HuH-7.5 (cell line): ENCODE measurements around the gene FAT2.

Source experiments
- DNase-seq: peaks from one replicate; pipeline ENCODE4 v3.0.0; 2011; ENCODE audit warnings: low spot score

The FAT2 gene, protein sequence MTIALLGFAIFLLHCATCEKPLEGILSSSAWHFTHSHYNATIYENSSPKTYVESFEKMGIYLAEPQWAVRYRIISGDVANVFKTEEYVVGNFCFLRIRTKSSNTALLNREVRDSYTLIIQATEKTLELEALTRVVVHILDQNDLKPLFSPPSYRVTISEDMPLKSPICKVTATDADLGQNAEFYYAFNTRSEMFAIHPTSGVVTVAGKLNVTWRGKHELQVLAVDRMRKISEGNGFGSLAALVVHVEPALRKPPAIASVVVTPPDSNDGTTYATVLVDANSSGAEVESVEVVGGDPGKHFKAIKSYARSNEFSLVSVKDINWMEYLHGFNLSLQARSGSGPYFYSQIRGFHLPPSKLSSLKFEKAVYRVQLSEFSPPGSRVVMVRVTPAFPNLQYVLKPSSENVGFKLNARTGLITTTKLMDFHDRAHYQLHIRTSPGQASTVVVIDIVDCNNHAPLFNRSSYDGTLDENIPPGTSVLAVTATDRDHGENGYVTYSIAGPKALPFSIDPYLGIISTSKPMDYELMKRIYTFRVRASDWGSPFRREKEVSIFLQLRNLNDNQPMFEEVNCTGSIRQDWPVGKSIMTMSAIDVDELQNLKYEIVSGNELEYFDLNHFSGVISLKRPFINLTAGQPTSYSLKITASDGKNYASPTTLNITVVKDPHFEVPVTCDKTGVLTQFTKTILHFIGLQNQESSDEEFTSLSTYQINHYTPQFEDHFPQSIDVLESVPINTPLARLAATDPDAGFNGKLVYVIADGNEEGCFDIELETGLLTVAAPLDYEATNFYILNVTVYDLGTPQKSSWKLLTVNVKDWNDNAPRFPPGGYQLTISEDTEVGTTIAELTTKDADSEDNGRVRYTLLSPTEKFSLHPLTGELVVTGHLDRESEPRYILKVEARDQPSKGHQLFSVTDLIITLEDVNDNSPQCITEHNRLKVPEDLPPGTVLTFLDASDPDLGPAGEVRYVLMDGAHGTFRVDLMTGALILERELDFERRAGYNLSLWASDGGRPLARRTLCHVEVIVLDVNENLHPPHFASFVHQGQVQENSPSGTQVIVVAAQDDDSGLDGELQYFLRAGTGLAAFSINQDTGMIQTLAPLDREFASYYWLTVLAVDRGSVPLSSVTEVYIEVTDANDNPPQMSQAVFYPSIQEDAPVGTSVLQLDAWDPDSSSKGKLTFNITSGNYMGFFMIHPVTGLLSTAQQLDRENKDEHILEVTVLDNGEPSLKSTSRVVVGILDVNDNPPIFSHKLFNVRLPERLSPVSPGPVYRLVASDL (N-terminal part only)

DNA sequence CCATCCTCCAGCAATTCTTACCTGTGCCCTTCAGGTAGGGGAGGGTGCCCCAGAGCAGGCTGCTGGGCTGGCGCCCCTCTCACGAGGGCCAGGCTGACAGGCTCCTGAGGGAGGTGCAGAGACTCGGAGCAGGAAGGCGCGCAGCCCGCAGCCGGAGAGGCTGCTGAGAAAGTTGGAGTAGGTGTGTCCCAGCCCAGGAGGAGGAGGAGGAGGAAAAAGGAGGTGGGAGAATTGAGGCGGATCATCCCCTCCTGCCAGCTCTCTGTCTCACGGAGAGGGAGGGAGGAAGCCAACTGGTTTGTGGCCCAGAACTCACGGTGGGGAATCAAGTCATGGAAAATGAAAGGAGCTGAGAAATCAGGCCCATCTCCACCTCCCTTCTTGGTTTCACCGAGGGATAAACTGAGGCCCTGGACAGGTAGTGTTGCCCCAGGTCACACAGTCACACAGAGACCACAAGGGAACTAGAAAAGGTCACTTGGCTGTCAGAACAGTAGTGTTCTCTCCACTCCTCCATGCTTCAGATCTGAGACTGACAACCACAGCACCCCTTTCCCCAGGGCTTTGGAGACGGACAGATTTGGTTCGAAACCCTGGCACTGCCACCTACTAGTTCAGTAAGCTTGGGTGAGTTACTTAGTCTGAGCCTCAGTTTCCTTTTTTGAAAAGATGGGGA, at the start of gene FAT2:
FAT2 (minus strand) TSS at position 188 of the 676 bp plus-strand sequence. CDS start 22,400 bp downstream, outside the sequence.
- DNase-seq: no peak

DNA sequence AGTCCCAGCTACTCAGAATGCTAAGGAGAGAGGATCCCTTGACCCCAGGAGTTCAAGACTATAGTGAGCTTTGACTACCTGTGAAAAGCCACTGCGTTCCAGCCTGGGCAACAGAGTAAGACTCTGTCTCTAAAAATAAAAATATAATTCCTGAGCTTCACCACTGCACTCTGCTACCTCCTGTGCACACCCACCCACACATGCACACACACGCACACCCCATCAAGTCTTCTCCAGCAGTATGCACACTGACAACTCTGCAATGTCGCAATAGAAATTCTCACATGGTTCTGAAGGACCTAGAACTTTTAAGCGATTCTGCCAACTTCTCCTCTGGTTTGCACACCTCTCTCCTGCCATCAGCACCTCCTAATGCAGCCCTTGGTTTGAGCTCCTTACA, 47.5 kb upstream of the FAT2 start:
- DNase-seq: no peak

DNA sequence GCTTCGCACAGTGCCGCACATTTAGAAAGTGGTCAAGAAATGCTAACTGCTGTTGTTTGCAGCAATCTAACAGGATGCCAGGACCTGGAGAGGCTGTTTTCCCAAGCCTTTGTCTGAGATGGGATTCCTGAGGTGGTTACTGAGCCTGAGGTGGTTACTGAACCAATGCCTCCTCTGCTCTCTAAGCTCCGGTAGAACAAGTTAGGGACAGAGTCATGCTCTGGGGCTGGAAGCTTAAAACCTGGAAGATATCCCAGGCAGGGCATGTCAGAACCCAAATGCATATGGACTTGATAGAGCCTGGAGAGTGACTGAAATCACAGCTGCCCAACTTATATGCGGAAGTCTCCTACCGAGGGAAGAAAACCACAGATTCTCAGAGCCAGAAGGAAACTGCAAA, 46.5 kb upstream of the FAT2 start:
- no peak for DNase-seq

DNA sequence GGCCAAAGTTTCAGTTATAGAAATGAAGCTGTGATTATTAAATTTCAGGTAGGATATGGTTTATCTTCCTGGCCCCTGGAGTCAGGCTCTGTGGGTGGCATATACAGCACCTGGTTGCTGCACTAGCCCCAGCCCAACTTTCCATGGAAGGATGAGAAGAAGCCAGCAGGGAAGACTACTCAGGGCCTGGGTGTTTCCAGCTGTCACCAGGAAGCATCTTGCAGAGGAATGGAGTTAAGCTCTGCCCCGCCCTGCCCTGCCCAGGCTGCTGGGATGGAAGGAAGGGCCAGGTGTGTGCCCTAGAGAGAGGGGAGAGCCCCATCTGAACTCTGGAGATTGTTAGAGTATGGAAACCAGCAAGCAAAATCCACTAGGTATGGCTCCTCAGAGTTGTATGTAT, 42.8 kb upstream of the FAT2 start:
- DNase-seq: no peak

DNA sequence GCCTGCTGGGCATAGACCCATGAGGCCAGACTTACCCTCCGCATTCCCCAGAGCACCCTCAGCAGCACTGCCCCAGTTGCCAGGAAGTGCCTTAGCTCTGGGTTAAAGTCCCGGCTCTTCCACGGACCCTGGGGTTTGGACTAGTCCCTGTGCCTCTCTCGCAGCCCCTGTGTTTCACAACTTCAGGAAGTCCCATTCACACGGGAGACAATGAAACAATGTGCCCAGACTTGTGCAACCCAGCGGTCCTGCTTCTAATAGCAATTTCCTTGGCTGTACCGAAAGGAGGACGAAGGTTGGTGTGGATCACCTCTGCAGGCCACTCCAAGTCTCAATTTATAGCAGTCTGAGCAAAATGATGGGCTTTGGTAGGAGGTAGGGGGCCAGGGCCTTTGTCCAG, 41.8 kb upstream of the FAT2 start:
- DNase-seq: no peak

DNA sequence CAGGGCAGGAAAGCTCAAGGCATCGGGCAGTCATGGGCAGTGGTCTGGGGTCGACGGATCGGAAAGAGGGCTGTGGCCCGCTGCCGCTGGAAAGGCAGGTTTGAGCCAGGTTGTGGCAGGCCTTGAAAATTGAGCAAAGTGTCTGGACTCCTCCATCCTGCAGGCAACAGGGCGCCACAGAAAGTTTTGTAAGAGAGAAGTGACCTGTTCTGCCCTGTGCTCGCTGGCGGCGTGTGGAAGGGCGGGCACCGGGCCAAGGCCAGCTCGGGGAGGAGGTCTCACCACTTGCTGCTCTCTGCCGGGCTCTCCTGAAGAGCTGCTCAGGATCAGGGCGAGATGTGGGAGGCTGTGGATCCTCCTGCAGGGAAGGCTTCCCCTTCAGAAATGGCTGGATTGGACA, 41.4 kb upstream of the FAT2 start:
- no peak for DNase-seq

DNA sequence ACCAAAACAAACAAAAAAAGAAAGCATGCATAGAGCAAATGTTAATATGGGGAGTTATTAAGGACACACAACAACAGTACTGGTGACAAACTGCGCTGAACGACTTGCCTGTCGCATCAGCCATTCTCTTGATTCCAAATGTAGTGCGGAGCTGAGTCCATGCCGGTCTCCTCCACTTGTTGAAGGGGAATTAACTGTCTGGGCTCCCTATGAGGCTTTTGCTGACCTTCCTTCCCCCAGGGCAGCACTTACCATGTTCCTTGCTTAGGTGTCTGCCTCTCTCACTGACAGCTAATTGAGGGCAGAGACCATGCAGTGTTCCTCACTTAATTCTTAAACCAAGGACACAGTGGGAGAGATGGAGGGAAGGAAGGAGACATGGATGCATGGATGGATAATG, 40.8 kb upstream of the FAT2 start:
- no peak for DNase-seq

DNA sequence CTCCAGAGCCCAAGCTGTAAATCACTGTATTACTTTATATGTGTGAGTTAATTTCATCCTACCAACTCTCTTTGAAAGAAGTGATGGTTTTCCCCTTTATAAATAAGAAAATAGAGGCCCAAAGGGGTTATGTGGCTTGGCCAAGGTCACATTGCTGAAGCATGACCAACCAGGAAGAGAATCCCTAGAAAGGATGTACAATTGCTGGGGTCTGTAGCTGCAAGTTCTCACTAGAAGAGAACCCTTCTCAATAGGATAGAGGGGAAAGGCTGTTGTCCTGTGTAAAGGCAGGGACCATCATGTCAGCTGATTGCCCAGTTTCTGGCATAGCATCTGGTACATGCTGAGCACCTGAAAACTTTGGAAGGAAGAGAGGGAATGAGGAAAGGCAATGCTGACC, 39.0 kb upstream of the FAT2 start:
- no peak for DNase-seq

DNA sequence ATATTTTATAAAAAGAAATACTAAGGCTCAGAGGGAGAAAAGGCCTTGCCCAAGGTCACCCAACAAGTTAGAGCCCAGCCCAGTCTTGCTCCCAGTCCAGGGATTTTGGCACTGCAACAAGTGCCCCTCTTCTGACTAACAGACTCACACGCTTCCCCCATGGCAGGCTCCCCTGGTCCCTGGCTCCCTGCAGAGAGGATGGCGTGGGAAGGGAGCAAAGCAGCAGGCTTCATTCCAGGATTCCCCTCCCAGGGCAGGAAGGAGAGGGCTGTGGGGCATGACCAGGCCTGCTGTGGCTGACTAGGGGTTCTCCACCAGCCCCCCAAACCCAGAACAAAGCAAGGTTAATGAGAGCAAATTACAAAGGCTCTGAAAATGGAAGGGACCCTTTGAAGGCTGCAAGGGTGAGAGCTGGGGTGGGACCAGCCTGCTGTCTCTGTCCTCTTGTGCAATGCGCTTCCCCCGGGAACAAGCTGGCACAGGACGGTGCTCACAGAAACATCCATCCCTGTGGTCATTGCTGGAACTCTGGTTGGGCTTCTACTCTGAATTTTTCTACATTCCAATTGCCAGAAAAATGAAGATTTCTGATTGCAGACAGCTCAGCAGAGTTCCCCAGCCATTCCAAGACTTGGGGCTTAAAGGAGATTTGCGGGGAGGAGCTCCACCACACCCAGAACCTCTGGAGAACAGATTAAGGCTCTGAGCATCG, 37.1 kb upstream of the FAT2 start:
- no peak for DNase-seq

DNA sequence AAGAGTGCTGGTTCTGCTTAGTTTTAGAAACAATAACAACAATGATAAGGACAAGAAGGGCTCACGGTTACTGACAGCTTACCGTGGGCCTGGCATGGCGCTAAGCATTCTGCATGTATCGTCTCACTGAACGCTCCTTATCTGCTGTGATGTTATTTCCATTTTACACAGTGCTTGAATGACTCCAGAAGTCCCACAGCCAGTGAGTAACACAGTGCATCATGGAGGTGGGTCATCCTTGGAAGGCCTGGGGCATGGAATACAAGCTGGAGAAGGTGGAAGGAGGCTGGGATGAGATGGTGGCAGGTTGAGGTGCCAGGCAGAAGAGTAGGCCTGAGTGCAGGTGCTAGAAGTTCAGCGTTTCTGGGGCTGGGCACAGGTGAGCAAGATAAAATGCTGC, 36.5 kb upstream of the FAT2 start:
- DNase-seq: no peak

DNA sequence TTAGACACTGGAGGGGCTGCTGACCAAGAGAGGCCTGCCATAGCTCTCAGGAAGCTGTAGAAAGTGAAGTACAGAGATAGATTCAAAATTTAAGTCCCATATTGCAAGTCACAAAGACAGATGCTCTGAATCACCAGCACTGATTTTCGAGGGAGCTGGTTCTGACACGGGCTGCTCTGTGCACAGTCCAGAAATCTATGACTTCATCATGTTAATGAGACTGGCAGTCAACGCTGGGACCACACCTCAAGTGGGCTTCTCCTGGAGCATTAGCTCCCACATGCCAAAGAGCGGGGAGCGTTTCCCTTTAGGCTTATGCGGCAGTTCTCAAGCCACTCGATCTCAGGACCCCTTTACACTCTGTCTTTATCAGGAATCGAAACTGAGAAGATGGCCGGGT, 34.2 kb upstream of the FAT2 start:
- no peak for DNase-seq

DNA sequence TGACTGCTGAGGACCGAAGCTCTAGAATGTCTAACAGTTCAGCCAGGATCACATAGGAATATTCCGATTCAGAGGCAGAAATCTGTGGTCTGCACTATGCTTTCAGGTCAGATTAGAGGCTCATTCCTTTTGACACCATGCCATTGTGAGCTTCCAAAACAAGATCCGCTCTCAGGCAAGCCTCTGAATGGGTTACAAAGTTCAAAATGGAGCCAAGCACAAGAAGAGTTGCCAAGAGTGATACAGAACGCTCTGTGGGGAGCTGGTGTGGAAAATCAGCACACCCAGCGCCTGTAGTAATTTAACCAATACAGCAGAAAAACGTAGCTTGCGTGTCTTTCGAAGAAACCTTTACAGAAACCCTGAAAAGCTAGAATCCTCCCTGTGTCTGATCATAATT, 33.3 kb upstream of the FAT2 start:
- DNase-seq: no peak

DNA sequence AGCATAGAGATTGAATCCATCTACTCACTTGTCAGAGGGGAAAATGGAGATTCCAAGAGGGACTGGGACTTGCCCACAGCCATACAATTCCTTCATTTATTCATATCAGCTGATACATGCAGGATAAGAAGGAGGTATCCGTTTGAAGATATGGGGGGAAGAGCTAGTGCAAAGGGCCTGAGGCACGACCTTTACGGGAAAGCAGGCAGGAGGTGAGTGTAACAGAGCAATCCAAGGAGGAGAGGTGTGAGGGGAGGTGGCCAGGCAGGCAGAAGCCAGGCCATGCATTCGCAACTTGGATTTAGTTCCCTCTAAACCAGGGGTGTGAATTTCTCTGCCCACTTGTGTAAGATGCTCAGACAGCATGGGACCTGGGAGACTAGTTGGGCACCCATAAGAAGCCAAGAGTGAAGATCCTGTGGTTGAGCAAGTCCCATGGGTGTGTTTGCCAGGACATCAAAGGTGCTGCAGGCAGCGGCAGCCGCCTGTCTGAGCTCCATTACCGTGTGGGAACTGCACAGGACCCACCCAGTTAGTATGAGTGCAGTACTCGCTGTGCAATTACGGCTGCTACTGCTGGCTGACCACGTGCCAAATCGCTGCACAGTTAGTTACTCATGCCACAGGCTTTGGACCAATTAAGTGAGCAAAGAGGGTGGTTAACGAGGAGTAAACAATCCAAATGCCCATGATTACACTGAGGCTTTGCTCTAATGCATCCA, 31.4 kb upstream of the FAT2 start:
- DNase-seq: no peak

DNA sequence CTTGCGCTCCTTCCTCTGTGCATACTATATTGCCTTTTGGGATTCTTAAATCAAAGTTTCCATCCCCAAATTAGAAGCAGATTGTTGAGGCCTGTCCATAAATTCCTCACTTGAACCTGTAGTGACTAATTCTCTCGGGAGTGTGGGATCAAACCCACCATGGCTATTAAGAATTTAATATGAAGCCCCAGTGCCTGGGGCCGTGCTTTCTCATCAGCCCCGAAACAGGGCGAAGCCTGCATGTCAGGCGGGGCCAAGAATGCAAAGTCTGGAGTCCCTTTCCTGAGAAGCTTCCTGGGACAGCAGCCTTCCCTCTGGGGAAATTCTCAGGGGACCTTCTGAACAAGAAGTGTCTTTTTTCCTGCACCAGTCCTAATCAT, 29.3 kb upstream of the FAT2 start:
- no peak for DNase-seq

DNA sequence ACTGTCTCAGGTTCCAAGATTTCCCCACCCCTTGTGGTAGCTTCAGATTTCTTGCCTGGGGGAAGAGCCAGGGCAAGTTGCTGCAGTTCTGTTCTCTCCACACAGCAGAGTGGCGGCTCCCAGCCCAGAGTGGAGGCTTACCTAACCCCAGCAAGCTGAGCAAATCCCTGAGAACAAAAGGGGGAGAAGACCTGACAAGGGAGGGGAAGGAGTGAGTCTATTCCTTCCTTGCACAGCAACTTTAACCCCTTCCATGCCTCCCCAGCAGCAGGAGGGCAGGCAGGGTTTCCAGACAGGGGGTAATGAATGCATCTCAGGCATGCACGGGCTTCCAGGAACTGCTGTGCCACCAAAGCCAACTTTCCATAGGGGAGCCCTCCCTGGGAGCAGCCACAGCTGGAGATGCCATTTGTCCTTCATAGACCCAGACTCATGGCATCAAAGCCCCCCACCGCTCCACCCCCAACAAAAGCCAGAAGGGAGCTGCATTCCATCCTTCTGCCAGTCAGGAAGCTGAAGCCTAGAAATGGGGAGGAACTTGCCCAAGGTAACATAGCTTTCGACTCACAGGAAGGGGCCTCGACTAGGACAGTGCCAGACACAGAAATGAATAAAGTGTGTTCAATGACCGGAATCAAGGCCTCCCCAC, 28.8 kb upstream of the FAT2 start:
- DNase-seq: no peak

DNA sequence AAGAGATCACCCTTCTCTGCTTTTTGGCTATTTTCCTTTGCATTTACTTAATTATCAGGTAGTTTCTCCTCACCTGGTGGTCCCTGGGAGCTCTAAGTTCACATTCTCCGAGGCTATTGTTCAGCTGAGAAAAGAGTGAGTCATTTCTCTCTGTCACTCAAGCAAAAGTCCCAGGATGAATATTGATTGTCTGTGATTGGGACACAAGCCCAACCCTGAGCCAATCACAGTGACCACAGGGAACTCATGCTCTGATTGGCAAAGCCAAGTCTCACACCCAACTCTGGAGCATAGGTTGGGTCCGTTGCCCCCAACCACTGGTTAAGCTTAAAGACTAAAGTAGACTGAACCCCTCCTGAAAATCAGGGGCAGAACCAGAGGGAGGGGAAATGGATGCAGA, 27.8 kb upstream of the FAT2 start:
- no peak for DNase-seq

DNA sequence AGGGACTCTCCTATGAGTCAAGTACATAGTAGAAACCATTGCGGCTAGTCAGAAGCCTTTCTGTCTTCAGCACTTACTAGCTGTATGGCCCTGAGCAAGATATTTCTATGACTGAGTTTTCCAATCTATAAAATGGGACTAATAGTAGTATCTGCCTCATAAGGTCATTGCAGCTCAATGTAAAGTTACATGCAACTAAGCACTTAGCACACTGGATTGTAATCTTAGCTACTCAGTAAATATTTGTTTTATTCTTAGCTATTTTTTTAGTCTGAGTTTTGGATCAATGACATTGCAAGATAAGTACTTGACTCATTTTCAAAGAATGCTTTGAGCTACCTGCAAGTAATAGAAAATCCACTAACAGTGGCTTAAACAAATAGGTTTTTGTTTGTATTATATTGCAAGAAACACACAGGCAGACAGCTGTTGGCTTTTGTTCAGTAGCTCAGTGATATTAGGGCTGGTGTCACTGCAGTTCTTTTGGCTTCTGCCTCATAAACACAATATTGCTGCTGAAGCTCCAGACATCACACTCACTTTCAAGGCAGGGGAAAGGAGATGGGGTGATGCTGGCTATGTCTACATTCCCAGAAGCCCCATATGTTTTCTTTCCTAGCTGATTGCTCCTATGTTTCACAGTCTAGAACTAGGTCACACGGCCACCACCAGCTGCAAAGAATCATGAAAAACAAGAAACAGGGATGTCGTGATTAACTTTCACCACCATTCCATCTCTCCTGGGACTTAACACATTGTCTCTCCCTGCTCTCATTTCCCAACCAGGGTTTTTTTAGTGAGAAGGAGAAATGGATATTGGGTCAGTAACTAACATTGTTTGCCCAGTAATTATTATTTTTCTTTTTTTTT, 26.9 kb upstream of the FAT2 start:
- DNase-seq: no peak

DNA sequence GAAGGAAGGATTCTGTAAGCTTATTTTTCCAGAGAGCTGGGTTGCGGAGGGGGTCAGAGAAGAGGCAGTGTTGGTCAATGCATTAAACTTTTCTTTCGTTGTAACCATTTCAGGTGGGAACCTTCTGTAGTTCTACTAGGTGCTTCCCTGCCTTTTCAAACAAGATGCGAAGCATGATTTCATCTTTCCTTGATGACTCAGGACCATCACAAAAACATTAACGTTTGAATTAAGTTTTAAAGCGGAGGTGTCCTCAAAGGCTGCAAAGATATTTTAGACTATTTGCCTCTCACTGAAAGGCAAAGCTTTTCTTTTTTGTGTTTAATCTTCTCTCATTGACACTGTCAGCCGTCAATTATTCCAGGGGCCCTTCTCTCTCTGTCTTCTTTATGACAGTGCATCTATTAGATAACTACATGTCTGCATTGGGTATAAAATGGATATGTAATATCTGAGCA, 26.3 kb upstream of the FAT2 start:
- no peak for DNase-seq

DNA sequence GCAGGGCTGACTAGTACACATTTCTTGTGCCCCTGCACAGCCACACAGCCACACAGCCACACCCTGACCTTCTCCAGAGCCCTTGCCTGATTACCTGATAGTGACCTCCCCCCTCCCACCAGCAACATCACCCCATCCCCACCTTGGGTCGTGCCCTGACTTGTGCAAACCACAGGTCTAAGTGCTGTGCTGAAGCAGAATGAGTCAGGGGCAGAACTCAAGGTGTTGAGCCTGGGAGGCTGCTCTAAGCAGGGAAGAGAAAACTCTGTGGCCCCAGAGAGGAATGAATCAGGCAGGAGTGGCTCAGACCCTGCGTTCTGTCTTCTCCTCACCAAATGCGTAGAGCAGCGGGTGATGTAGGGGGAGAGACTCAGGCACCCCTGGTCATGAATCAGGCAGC, 24.3 kb upstream of the FAT2 start:
- no peak for DNase-seq
